Stimulated activated CD4-positive, alpha-beta T cell treated with anti-CD3 and anti-CD28 coated beads, Interleukin-12 subunit alpha, Interleukin-12 subunit beta, amount 100 ng/mL, for 48 hours (primary cell): ENCODE results near the gene CDH22.

Experiments
- DNase-seq, 3 donors: peaks; one replicate each; pipeline ENCODE4 v3.0.0-alpha.2; 2020; ENCODE audit warnings: low read depth in 2 of 3, low spot score in 1 of 3

Gene CDH22

DNA sequence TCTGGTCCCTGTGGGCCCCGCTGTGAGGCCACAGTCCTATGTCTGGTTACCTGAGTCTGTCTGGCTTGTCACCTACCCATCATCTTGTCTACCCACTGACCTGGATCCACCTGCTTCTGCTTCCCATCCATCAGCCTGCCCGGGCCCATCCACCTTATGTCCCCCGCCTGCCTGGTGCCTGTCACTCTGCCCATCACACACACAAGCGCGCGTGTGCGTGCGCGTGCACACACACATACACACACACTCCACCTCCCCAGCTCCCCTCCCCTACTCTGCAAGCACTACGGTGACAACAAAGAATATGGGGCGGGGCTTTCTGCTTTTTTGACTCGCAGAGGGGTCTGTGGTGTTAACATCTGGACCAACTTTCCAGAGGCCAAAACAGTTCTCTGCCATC, 8.0 kb downstream of the CDH22 start:
- no peak for DNase-seq

DNA sequence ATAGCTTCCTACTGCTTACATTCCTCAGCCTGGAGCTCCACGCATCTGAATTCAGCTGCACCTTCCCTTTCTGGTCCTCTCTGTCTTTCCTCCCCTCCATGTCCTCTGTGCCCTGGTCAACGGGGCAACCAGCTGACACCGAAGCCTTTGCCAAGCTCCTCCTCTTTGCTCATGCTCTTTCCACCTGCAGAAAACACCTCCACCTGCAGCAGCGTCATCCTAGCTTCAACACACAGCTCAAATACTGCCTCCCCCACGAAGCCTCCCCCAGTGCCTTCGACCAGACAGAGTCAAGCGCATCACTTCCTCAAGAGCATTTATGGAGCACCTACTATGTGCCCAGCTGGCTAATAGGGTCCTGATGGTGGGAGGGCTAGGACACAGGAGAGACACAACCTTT, 9.2 kb downstream of the CDH22 start:
- no peak for DNase-seq

DNA sequence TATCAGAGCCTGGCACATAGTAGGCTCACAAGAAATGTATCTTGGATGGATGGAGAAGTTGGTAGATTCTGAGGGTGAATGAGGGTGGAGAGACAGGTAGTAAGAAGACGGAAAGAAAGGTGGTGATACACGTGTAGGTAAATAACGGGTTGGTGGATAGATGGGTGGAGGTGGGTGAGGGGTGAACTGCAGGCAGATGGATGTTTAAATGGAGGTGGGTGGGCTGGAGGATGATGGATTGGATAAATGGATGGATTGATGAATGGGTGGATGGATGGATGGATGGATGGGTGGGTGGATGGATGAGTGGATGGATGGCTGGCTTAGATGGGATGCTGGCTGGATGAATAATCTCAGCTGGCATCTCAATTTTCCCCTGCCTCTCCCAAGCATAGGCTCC, 9.9 kb downstream of the CDH22 start:
- no peak for DNase-seq

DNA sequence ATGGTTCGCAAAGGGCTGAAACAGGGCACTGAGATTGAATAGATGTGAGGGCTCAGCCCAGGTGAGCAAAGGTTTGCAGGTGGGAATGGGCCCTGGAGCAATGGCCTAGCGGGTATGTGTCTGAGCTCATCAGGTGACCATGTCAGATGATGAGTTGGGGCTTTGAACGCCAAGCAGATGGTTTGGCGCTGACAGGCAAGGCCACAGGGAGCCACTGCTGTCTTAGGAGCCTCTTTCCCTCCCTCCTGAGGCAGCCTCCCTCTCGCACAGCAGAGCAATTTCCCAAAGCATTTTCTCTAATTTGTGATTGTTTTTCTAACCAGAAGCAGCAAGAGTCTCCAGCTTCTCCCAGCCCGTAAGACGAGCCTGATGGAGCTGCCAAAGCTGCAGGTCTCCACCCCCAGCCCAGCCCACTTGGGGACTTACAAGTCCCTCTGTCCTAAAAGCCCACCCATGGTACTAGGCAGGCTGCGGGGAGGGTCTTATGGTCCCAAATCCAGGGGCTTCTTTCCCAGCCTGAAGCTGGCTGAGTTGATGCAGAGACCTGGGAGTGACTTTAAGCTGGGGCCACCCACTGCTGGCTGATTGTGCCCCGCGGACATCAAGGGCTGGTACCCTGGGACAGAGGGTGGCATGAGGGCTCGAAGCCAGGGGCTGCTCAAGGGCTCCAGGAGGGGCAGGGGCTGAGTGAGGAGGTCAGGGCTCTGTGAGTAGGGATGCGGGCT, 11.6 kb downstream of the CDH22 start:
- no peak for DNase-seq

DNA sequence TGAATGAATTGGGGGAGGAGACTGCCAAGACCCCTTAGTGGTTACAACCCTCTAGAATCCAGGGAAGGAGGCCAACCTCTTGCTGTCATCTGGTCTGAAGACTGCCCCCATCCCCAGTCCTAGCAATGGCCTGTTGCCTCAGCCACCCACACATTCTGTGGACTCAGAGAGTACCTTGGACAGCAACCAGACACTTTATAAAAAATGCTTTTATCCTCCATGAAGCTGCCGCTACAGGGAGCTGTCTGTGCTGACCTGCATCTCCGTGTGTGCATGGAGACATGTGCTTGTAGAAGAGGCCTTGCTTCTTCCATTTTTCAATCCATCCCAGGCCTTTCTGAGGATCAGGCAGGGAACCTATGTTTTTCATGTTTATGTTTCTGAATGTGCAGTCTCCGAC, 15.2 kb downstream of the CDH22 start:
- DNase-seq: no peak

DNA sequence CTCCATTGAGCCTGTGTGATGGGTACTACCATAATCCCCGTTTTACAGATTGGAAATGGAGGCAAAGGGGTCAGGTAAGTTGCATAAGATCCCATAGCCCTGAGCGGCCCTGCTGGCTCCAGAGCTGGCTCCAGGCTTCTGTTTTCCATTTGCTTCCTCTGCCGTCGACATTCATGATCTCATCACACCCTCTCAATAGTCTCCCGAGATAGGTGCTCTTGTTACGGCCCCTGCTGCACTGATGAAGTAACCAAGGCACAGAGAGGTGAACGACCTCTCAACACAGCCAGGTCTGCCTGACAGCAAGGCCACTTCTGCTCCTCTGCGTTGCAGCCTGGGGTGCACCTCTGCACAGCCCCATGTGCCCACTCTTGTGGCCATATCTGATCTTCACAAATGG, 16.9 kb downstream of the CDH22 start:
- DNase-seq: no peak

DNA sequence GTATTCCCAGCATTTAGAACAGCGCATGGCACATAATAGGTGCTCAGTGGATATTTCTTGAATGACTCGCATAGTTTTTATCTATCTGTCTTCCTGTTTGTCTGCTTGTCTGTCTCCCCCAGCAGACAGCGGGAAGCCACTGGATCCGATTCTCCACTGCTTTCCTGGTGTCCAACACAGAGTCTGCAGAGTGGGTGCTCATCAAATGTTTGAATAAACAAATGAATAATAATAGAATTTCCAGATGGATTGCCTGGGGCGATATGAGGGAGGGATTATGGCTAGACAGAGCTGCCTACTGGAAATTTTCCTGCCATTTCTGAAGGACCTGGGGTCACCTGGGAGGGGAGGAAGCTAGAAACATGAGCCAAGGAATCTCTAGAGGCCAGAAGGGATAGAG, 18.9 kb downstream of the CDH22 start:
- no peak for DNase-seq

DNA sequence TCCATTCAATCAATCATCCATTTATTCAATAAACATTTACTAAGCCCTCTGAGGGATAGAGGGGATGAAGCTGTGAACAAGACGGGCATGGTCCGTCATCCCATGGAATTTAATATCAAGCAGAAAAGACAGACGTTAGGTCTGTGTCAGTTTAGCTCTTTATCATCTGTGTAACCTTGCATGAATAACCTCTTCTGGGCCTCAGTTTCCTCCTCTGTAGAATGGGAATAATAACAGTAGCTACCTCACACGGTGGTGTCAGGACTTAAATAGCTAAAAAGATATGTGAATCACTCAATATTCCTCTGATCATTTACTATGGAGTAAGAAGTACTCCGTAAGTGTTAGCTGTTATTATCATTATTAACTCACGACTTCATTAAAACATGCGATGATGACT, 21.3 kb downstream of the CDH22 start:
- no peak for DNase-seq

DNA sequence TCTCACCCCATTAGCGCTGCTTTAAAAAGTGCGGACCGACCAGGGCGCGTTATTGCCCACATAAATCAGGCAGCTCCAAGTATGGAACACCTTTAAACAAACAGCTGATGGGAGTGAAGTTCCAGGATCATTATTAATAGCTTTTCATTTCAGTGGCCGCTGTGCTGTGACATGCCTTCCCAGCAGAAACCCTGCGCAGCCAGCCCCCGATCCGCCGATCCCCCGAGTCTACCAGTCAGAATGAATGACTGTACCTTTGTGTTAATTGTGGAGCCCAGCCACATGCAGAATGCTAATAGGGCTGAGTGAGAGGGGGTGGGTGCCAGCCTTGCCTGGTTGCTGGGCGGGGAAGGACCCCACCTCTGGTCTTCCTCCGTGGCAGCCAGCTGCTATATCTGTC, 21.9 kb downstream of the CDH22 start:
- DNase-seq: no peak

DNA sequence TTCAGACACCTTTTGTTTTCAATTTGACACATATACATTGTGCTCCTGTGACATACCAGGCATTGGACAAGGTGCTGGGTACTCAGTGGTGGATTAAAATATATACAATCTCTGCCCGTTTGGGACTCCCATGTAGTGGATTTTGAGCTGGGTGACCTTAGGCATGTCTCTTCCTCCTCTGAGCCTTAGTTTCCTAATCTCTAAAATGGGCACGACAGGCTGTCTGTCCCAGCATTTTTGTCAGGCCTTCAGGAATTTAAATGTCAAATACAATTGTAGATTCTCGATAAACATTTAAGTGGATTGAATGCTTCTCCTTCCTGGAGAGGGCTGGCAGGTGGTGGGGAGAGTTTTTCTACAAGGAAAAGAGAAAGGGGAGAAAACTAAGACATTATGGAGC, 22.6 kb downstream of the CDH22 start:
- DNase-seq: no peak

DNA sequence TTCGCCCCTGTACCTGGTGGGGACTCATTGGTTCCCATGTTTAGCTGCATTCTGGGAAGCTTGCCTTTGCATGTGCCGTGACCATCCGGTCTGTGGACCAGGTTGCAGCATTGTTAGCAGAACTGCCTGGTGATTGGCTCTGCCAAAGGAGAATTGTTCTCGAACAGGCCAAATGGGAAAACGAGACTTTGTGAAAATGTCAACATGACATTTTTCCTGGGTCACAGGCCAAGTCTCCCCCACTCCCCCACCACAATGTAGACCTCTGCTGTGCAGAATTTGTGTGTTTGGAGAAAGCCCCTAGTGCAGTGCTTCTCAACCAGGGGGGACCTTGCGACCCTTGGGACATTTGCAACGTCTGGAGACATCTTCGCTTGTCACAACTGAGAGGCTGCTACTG, 23.2 kb downstream of the CDH22 start:
- no peak for DNase-seq

DNA sequence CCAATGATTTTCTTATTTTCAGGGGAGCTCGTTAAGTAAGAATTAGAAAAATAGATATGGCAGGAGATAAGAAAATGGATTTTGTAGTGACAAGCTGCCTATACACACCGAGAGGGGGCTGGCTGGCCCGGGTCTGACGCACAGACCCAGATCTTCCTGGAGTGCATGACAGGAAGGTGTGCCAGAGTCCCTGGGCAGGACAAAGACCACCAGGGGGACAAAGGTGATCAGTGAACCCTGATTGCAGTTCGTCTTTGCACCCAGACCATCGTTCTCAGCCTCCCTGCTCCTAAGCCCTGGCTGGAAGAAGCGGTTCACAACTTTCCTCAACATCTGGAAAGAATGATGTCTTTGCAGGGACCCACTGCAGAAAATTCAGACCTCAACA, 24.3 kb downstream of the CDH22 start:
- DNase-seq: no peak

DNA sequence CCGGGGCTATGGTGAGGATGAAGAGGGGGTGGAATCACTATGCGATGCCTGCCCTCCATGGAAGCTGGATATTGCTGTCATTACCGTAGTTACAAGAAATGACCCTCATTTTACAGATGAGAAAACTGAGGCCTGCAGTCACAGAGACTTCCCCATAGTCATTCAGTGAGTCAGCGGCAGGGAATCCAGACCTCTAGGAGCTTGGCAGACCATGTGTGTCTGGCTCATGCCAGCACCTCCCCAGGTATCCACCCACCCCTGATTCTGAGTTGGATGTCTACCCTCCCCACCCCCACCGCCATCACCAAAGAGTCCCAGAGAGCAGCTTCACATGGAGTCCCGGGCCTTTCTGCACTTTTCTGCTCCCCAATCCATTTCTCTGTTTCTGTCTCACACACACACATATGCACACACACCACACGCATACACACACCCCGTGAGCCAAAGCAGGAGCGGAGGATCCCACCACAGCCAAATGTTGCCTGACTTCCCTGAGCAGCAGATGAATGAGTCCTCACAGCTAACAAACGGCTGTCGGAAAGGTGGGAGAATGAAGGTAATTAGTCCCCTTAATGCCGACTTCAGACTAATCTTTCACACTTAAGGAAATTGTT, 24.8 kb downstream of the CDH22 start:
- DNase-seq: no peak

DNA sequence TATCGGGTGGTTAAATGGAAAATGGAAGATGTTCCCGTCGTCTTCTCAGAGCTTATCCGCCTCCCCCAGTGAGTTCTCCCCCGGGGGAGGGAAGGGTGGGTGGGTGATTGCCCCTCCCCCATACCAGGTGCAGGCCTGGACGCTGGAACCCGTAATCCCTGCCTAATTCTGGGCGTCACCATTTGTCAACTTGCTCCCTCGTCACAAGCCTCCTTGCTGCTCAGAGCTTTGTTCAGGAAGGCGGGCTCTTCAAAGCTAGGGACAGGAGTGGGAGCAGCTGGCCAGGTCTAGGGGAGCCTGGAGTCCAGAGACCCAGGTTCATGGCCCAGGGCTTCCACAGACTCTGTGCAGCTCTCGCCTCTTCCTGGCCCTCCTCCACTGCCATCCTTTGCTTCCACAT, 25.6 kb downstream of the CDH22 start:
- no peak for DNase-seq

DNA sequence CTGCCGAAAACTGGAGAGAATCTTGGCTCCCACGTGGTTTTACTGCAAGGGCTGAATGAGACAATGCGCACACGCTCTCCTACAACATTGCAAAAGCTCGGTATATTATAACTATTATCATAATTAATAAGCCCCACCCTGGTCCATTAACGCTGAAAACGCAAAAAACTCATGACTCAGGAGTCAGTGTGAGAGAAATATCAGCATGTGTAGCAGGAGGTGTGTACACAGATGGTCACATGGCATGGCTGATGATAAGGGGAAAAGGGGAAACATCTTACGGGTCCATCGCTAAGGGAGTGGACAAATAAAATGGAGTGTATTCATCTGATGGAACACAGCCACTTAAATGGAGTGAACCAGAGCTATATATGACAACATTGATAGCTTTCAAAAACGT, 29.2 kb downstream of the CDH22 start:
- no peak for DNase-seq

DNA sequence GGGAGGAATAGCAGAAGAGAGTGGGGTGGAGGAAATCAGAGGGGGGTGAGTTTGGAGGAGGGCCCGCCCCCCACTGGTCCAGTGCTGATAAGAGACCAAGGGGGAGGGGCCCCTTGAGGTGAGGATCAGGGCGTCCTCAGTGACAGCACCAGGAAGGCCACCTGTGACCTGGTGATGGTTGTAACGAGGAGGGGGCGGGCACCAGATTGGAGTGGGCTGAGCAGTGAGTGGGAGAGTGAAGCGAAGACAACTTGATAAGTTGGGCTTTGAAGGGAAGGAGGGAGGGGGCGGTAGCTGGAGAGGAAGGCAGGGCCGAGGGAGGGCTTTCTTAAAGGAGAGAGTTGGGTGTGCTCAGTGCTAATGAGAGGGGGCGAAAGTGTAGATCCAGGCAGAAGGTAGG, 30.7 kb downstream of the CDH22 start:
- DNase-seq: no peak

DNA sequence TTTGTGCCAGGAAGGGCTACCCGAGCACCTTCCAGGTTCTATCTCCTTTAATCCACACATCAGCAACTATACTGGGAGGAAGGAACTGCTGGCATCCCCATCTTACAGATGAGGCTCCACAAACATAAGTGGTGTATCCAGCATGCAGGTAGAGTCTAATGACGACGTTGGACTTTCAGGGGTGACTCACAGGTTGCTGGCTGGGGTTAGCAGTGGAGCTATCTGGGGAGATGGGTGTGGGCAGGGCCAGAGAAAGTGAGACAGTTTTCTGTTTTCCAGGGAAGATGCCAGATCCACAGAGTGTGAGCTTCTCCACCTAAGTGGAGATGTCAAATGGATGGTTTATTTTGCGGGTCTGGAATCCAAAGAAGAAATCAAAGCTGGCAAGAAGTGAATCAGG, 31.8 kb downstream of the CDH22 start:
- no peak for DNase-seq

DNA sequence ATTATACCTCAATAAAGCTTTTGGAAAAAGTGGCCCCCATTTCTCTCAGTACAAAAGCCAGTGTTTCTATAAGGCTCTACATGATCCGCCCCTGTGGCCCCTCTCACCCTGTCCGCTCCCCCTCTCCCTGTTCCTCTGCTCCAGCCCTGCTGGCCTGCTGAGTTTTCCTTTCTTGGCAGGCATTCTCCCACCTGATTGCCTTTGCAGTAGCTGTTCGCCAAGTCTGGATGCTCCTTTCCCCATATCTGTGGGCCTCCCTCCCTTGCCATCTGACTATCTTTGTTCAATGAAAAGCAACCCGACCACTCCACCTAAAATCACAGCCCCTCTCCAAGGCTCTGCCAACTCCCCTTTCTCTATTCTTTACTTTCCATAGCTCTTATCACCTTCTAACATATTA, 33.2 kb downstream of the CDH22 start:
- no peak for DNase-seq

DNA sequence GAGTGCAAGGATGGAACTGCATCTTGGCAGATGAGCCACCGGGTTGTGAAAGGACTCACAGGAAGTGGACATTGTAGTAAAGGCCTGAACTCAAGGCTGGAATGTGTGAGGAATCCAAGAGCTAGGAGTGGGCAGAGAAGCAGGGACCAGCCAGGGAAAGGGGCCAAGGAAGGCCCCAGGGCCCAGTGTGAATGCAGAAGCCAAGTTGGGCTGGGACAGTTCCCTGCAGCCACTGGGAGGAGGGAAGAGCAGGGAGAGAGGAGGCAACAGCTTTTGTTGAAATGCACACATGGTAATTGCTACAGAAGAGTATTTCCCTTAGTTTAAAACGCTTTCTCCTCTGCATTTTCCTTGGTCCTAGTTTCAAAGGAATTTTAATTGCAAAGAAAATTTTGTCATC, 34.6 kb downstream of the CDH22 start:
- DNase-seq: no peak

DNA sequence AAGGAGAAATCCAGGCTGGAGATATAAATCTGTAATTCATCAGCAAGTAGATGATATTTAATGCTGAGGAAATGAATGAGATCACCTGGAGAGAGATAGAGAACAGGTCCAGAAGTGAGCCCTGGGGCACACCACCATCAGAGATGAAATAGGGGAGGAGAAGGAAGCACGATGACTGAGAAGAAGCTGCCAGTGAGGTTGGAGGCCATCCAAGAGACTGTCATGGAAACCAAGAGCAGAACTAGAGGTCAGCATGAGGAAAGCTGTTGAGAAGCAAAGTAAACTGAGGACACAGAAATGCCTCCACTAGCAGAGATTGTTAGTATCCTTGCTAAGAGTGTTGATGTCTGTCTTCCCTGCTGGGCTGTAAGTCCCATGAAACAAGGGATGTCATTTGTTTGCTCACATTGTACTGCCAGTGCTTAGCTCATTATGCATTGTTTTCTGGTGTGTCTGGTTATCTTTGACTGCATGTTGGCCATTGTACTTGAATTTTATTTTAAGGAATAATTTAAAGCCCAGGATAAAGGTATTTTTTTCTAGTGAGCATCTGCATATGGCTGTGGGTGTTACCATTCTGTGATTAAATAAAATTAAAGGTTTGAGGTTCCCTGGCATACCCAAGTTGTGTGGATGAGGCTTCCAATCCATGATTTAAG, 35.8 kb downstream of the CDH22 start:
- no peak for DNase-seq

DNA sequence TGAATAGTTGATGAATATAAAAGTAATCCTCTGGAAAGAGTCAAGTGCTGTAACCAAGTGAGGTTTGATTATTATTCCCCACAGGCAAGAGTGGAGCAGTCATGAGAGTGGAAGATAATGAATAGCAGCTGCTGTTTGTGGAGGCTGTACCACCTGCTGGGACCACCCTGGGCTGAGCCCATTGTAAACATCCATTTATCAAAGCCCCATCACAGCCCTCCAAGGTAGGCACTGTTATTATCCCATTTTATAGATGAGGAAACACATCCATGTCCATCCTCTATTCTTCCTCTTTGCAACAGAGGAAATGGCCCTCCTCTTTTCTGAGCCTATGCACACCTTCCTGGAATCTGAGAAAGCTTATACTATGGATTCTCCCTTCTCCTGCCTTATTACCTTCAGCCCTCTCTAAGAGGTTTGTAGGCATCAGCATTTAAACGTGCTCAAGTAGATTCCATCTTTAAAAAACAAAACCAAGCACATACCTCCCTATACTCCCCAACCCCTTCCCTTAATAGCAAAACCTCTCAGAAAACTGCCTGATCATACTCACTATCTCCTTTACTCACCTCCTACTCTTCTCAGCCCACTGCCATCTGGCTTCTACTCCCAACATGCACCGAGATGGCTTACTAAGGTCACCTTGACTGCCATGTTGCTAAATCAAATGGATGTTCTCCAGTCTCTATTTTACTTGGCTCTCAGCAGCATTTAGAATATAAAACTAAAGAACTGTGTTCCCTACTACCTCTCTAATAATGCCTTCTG, 37.1 kb downstream of the CDH22 start:
- DNase-seq: no peak

DNA sequence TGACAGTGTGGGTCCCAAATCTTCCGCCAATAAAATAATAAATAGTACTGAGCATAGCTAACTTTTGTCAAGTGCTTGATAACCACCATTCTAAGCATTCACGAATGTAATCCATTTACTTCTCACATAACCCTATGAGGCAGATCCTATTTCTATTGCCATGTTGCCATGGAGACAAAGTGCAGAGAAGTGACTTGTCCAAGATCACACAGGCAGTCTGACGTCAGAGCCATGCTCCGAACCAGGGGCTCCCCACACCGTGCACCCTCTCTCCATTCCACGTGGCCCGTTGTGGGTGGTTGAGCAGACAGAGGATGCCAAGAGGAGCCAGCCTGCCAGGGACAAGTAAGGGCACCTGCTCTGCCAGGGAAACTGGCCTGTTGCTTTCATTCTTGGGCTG, 38.9 kb downstream of the CDH22 start:
- DNase-seq: no peak
